Renal pelvis (tissue), 4 donors: ENCODE measurements around the gene SLC35F4. TPM values are rescaled to one million over a fixed set of nuclear protein-coding genes. Genes with fewer than 3 reads are reported as not detected.
"Not testable (repeated sequence)": the region's sequence is repeated elsewhere in the genome, so short reads cannot be mapped to it uniquely, and the experiment has no call there.

Experiments used
- DNase-seq: peaks from one replicate; pipeline ENCODE4 v3.0.0-alpha.2; 2013
- polyA plus RNA-seq, 3 donors: library from polyadenylated mRNA; unstranded; fragments of 120-200 nt; gene quantifications; one replicate each; pipeline ENCODE4 v1.2.1, GENCODE V29; 2013; ENCODE audit not compliant: insufficient read length in 3 of 3

Gene SLC35F4
- polyA plus RNA-seq, 3 donors: 3.7 to 4.6 (median 4.0) TPM

DNA sequence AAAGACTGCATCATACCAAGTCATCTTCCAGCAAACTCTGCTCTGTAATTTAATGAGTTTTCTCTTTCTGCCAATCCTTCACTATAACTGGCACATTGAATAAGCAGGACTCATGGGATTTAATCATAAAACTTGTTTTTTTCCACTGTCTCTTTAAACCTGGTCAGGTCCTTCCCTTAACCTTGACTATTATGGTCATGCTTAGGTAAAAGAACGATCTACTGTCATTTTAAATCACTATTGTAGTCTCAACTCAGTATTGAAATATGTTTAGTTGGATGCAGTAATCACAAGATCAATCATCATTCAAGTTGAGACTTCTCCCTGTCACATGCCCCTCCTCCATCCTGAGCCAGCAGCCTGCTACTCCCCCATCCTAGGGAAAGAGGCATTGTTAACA lies 56.1 kb downstream of the SLC35F4 start:
- DNase-seq: no peak

DNA sequence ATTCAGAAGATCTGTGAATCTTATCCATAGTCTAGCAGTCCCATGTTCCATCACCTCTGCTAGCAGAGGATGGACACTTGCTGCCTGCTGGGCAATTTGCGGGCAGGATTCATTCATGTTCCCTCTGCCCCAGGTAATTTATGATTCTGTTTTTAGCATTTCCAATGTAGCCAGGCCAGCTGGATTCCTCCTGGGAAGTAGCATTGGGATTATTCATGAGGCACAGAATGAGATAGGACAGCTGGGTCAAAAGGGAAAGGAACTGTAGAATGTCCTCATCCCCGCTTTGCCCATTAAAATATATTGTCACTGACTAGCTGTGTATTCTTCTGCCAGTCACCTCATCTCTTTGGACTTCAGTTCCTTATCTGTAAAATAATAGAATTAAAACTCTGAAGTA lies 68.7 kb downstream of the SLC35F4 start:
- no peak for DNase-seq

DNA sequence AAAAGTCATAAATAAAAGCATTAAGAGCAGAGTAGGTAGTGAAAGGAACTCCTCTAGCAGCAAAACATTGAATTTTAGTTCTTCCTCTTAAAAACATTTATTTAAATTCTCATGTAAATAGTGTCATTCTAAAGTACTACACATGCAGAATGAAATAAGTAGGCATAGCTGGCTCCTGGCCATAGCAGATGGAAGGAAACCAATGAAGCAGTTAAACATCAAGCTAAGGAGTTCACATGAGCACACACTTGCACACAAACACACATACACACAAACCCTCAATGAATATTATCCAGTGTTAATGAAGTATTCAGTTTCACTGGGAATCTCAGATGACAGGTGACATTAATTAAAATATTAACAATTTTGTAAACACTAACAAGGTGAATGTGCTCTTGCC lies 69.3 kb downstream of the SLC35F4 start:
- DNase-seq: no peak

DNA sequence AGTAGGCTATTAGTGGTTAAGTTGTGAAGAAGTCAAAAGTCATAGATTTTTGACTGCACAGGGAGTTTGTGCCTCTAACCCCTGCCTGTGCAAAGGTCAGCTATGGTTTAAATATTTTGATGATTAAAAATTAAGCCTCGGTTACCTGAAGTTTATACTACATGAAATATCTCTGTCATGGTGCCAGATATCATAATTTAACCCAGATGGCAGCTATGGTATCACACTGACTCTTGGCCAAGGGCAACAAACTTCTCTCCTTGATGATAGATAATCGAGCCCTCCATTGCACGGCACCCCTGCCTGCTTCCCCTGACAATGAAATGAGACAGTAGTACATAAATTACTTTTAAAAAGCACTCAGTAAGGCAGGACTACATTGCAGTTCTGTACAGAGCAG lies 80.8 kb downstream of the SLC35F4 start:
- DNase-seq: no peak

DNA sequence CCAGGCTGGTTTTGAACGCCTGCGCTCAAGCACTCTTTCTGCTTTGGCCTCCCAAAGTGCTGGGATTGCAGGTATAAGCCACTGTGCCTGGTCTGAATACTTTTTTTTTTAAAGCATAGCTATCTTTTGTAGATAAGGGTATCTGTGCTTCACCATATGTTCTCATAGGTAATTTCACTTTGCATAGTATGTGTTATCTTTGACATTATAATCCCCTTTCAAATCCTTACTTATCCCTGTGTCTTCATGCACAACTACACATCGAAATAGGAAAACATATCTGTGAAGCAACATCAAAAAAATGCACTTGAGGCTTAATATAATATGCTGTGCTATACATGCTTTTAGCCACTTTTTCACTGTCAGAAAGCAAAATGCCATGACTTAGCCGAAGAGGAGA lies 94.1 kb downstream of the SLC35F4 start:
- no peak for DNase-seq

DNA sequence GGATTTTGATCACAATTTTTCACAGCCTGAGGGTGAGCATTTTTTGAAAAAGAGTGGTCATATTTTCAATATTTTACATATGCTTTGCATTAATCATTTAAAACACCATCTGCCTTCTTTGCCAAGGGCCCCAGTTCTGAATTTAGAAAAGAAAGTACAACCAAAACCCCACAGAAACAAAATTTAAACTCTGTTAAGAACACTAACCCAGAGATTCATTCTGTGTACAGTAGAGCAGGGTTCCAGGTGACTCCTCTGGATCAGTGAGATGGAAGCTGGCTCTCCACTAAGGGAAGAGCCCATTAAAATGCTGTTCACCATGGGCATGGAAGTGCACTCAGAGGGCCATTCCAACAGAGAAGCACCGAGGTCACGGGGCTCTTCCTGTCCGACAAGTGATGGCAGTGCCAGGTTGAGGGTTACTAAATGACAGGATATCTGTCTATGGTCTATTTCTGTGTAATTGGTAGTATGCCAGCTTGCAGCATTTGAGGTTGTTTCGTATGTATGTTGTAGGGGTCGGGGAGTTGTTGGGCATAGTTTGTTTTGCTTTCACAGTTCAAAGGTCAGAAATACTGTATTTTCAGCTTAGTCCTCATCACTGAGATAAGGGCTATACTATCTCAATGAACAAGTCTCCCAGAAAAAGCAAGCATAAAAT lies 95.9 kb downstream of the SLC35F4 start:
- DNase-seq: no peak

DNA sequence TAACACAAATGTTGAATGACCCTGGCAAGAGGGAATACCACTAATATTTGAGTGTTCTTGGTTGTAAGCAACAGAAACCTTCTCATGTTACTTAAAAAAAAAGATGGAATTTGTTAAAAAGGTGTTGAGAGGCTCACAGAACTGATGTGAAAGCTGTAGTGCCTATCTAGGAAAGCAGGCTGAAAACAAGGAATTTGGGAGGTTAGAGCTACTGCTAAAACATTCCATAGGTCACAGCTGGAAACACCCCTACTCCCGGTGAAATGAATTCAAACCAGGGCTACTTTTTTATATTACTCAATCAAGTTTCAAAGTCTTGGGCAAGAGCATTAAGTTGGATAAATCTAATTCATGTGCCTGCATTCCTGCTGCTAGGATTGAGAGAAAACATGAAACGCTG lies 104.1 kb downstream of the SLC35F4 start:
- DNase-seq: no peak

DNA sequence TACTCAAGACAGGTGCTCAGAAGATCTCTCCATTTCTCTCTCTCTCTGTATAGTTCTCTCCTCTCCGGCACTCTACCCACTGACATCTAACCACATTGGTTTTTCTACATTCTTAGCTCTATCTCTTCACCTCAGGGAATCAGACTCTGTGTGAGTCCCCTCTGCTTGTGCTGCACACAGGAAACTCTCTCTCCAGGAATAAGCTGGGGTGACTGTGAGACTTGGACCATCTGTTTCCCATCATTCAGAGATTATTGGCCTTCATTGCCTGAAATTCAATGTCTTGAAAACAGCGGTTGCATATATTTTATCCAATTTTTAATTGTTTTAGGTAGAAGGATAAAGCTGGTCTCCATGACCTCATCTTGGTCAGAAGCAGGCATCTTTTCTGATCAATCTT lies 105.0 kb downstream of the SLC35F4 start:
- no peak for DNase-seq

DNA sequence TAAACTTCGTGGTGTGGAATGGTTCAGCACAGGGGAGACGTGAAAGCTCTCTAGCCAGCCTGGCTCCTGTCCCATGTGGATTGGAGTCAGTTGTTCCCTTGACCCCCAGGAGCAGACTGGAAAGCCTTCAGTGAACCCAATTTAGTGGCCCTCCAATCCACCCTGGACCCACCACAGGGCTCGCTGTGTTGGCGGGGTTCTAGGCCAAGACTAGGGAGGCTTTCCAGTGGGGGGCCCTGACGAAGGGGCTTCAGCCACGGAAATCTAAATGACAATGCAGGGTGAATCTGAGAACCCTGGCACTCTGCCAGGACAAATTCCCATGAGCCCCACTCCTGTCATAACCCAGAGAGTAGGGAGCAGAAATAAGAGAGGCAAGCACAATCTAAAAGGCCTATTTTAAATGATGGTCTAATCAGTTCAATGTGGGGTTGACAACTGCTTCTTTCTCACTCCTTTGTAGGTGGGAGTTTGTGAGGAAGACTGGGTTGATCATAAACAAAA lies 110.8 kb downstream of the SLC35F4 start:
- no peak for DNase-seq

DNA sequence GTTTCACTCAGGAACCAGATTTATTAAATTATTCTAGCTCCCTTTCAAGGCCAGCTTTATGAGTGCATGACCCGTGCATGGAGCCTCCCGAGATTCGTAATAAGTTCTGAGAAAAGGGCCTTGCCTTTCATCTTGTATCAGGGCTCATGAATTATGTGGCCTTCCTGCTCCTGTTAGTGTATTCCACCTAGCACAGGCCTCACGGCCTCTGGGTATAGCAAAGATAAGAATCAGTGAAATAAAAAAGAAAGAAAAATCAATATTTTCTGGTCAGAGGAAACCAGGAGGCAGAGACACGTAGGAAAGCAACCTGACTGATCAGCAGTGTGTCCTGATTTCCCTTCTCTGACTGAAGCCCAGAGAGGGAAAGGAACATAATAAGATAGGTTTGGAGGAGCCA lies 111.4 kb downstream of the SLC35F4 start:
- no peak for DNase-seq

DNA sequence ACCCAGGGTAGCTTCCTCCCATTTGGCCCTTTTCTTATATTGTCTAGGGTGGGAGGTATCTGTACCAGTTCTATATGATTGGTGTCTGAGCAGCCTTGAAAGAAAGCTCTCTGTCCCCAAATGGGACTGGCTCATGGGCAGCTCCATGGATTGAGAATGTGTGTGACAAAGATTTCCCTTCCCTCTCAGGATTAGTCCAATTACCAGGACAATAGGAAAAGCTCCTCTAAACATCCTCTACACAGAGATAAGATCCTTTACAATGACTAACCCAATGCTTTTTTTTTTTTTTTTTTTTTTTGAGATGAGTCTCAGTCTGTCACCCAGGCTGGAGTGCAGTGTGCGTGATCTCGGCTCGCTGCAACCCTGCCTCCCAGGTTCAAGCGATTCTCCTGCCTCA lies 112.1 kb downstream of the SLC35F4 start:
- DNase-seq: no peak

DNA sequence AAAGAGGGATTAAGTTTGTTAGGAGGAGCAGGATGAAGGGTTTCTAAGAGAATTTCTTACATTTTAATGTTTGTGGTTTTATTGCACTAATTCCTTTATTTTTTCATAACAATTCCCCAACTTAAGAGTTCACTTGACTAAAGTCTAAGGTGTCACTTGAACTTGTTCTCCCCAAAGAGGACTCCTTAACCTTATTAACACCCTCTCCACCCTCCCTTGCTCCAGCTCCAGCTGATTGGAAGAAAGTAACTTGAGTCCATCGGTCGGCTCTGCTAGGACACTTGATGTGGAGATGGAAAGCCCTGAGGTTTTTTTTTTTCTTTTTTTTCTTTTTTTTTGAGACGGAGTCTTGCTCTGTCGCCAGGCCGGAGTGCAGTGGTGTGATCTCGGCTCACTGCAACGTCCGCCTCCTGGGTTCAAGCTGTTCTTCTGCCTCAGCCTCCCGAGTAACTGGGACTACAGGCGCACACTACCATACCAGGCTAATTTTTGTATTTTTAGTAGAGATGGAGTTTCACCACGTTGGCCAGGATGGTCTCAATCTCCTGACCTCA lies 113.7 kb downstream of the SLC35F4 start:
- not testable (repeated sequence) for DNase-seq

DNA sequence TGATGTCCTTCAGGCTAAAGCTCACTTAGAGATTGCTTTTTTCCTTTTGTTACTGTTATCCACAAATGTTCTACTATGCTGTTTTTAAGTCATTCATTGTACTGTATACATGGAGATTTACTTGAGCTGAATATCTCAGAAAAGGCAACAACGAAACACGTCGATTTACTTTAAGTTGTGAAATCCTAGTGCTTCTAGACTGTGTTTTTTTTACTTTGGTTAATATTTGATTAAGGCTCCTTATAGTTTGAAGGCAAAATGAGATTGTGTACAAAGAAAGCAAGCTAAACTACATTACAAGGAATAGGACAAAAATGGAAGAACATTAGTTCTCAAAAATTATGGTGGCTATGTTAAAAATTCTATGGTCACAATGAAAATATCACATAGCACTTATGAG lies 114.5 kb downstream of the SLC35F4 start:
- no peak for DNase-seq

DNA sequence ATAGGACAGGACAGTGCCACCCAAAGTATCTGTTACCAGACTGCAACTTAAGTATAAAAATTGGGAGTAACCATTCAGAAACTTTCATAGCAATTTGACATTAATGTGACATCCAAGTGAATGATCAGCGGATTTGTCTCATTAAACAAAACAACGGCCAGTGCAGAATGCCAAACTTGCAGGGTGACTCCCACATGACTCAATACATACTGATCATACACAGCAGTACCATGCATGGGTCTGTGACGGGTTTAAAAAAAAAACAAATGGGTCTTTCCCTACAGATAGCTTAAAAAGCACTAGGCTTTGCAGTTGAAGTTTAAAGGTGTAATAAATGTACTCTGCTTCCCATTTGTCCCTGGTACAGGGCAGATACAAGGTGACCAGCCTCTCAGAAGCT lies 116.6 kb downstream of the SLC35F4 start:
- DNase-seq: no peak

DNA sequence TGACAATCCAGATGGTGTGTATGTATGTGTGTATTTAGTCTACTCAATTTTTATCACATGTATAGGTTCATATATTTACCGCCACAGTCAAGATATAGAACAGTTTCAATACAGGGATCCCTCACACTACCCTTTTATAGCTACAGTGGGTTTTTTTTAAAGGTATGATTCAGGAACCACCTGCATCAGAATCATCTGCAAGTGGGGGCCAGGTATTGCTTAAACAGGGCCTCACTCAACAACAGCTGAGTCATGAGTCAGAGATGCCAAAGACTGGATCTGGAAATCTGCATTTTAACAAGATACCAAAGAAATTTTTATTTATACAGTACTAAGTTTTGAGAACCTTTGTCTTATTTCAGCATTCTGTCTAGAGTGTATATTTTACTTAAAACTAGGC lies 117.6 kb downstream of the SLC35F4 start:
- DNase-seq: no peak

DNA sequence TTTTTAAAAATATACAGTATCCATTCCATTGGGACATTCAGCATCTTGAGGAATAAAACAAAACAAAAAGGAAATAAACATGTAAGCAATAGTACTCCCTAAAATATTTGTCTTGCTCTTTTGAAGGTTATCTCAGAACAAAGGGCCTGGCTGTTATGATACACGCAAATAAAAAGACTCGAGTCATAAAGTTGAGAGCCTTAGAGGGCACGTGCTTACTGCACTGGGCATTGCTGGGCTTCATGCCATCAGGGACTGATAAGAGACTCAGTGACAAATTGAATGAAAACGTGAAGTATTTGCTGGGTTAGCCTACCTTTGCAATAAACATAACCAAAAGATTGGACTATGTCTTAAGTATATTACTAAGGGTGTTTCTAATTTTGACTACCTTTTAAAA lies 118.9 kb downstream of the SLC35F4 start:
- no peak for DNase-seq

DNA sequence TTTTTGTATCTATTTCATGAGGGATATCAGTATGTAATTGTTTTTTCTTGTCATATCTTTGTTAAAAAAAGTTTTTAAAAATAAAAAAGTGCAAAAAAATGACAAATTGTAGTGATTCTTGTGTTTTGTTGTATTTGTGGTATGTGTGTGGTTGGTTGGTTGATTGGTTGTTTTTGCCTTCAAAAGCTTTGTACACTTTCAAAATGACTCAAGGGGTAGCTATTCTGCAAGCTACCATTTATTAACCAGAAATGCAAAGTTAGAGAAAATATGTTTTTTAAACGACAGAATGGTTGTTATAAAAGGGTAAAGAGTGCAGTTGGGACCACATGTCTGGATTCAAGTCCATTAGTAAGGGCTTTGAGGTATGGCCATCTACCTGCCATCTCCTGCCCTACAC lies 119.3 kb downstream of the SLC35F4 start:
- no peak for DNase-seq

DNA sequence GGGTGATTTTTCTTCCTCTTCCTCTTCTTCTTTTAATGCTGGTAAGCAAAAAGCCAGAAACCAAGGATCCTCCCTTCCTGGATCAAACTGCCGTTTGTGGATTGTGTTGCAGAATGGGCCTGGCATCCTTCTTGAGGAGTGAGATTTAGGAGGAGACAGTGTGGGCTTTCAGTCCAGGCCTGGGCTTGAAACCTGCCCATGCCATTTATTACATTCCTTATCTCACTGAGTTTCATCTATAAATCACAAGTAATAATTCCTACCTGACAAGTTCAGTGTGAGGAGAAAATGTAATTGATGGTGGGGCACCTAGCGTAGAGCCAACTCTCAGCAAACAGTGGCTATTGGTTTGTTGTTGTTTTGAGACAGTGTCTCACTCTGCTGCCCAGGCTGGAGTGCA lies 126.4 kb downstream of the SLC35F4 start:
- DNase-seq: peak; percentile 26

DNA sequence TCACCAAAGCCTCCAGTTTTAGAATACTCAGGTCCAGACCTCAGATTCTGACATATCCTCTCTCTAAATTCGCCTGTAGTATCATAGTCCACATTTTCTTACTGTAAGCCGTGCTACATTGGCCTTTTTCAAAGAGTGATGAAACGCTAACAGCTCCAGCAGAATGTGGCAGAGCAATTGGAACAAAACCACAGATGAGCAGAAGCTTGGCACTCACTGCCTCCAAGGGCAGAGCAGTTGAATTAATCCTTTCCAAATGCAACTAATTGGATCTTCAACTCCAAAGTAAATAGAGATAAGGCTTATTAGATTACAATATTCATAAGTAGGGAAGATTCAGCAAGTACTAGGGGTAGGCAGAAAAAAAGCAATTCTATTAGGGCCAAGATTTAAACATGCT lies 128.3 kb downstream of the SLC35F4 start:
- no peak for DNase-seq

DNA sequence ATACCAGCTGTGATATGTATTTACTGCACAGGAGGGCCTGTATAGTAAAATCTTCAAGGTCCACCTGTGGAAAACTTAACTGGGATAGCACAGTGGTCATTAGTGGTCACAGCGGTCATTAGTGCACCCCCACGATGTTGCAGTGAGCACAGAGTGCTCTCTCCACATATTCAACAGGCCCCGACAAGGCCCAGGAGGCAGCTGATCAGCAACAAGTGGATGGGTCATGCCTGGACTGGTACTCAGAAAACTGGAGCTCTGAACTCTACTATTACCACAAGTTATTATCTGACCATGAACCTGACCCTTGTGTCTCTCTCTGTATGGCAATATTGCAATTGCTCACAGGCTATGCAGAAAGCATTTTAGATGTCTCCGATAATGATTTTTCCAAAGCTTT lies 129.5 kb downstream of the SLC35F4 start:
- DNase-seq: no peak

DNA sequence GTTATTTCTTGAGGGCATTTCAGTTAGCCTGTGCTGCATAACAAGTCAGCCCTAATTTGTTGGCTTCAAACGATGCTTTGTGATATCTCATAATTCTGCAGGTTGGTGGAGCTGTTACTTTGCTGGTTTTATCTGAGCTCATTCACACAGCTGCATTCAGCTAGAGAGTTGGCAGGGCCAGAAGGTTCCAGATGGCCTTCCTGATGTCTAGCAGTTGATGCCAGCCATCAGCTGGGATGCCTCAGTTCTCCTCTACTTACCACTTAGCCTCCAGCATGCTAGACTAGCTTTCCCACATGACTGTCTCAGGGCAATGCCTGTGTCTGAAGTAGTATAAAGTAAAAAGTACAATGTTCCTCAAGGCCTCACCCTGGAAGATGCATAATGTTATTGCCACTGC lies 130.6 kb downstream of the SLC35F4 start:
- no peak for DNase-seq

DNA sequence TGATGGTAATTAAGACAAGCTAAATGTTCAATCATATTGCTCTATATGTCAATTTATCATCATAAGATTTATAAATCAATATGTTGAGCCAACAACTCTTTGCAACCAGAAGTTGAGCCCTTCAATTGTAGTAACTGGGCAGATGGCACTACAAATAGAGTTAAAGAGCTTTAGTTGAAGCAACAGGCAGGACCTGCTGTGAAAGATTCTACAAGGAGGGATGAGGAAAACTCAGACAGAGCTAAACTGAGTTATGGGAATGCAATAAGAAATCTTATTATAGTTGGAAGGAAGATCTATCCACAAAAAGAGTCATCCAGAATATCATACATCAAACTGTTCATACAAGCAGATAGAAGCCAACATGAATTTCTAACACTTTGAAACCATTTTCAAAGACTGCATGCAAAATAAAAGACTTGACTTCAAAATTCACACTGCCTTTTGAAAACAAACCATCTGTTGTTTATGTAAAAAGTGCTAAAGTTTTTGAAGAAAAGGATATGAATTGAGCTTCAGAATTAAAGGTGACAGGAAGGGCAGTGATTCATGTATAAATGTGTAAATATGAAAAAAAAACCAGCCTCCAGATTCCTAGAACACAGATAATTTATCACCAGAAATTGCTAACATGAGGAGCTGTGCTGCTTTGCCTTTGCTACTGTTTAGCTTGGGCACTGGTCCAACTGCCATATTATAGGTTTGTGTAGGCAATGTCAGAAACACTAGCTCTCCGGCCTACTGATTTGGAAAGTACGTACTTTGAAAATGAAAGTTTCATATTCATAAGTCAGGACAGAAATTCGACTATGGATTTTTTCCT lies 133.2 kb downstream of the SLC35F4 start:
- peak; percentile 51 for DNase-seq
